Glutamatergic neuron (in vitro differentiated cells): ENCODE measurements around the gene FAM50A. TPM values are rescaled to one million over a fixed set of nuclear protein-coding genes. Genes with fewer than 3 reads are reported as not detected.

Experiments
- DNase-seq: peaks from one replicate; pipeline ENCODE4 v3.0.0; 2022
- H3K27ac Mint-ChIP-seq: one replicate; pipeline ENCODE4 v1.8.0; 2020; ENCODE audit warnings: mild to moderate bottlenecking, mixed read lengths, inconsistent platforms; ENCODE audit not compliant: unreplicated experiment
- H3K27me3 Mint-ChIP-seq: one replicate; pipeline ENCODE4 v1.8.0; 2020; ENCODE audit warnings: mild to moderate bottlenecking, moderate library complexity, mixed read lengths, inconsistent platforms; ENCODE audit not compliant: unreplicated experiment
- H3K36me3 Mint-ChIP-seq: one replicate; pipeline ENCODE4 v1.8.0; 2020; ENCODE audit warnings: mild to moderate bottlenecking, mixed read lengths, inconsistent platforms; ENCODE audit not compliant: unreplicated experiment
- H3K4me1 Mint-ChIP-seq: one replicate; pipeline ENCODE4 v1.8.0; 2020; ENCODE audit warnings: mild to moderate bottlenecking, low read depth, mixed read lengths, inconsistent platforms; ENCODE audit not compliant: unreplicated experiment
- H3K4me3 Mint-ChIP-seq: one replicate; pipeline ENCODE4 v1.8.0; 2020; ENCODE audit warnings: mild to moderate bottlenecking, mixed read lengths, inconsistent platforms; ENCODE audit not compliant: unreplicated experiment
- H3K9me3 Mint-ChIP-seq: one replicate; pipeline ENCODE4 v1.8.0; 2020; ENCODE audit warnings: mild to moderate bottlenecking, moderate library complexity, mixed read lengths, inconsistent platforms; ENCODE audit not compliant: unreplicated experiment
- CTCF ChIP-seq: fragments of 200-600 bp; sonication (generic); IDR thresholded peaks from one replicate; pipeline ENCODE4 v1.5.0; 2021; ENCODE audit not compliant: partially characterized antibody, unreplicated experiment
- total RNA-seq: library from RNA; stranded (reverse); fragmentation: NEBNext Ultra II Directional; extraction: Animal tissue kit (Norgen Biotek cat#: 25700); gene quantifications from one replicate; pipeline ENCODE4 v1.2.1, GENCODE V29; 2021; ENCODE audit not compliant: unreplicated experiment

The FAM50A gene
- total RNA-seq, 1 donor from 2014 or later = 125 TPM

GRCh38 chrX:154486396-154487207 lies 42.7 kb downstream of the FAM50A start, which contains the start of gene UBL4A:
Gene UBL4A, minus strand, starts transcription at chrX:154486615. Its CDS starts 31 bp downstream, at chrX:154486584.
- Mint-ChIP-seq H3K4me3 (peak within 1 kb of the TSS; percentile 74), H3K36me3 (no peaks in the 10 kb centered on the region), H3K27me3 (no peaks in the 10 kb centered on the region), H3K4me1 (no peaks in the 10 kb centered on the region), H3K27ac (no peak within 1 kb of the TSS), H3K9me3 (peaks cover 4% of the 10 kb centered on the region)
- TF ChIP-seq CTCF = no peak
- peak; percentile 55 for DNase-seq

DNA sequence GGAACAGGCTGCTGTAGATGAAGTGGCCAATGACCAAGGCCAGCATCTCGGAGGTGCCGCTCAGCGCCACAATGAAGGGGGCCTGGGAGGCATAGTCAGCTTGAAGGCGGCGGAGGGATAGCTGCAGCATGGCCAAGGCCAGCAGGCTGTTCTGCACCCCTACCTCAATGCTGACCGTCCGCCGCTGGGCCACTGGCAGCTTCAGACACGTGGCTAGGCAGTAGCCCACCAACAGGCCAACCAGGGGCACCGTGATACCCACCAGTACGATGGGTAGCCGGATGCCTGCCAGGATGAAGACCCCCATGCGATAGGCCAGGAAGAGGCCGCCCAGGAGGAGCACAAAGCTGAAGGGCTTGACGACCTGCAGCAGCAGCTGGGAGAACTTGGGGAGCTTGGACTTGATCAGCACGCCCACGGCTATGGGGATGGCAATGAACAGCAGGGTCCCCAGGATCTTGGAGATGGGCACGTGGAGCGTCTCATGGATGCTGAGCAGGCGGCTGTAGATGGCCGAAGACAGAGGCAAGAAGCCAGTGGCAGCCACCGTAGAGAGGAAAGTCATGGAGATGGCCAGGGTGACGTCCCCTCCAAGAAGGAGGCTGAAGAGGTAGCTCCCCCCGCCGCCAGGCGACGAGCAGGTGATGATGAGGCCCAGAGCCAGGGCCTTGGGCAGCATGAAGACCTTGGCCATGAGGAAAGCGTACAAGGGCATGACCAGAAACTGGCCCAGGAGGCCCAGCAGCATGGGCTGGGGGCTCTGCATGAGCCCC lies 43.8 kb downstream of the FAM50A start:
- Mint-ChIP-seq H3K36me3 (no peaks in the 10 kb centered on the region), H3K9me3 (peaks cover 4% of the 10 kb centered on the region), H3K4me1 (no peaks in the 10 kb centered on the region), H3K27me3 (no peaks in the 10 kb centered on the region), H3K4me3 (peak overlapping the region; percentile 74), H3K27ac (no peak overlapping the region)
- TF ChIP-seq CTCF = no peak
- no peak for DNase-seq

DNA sequence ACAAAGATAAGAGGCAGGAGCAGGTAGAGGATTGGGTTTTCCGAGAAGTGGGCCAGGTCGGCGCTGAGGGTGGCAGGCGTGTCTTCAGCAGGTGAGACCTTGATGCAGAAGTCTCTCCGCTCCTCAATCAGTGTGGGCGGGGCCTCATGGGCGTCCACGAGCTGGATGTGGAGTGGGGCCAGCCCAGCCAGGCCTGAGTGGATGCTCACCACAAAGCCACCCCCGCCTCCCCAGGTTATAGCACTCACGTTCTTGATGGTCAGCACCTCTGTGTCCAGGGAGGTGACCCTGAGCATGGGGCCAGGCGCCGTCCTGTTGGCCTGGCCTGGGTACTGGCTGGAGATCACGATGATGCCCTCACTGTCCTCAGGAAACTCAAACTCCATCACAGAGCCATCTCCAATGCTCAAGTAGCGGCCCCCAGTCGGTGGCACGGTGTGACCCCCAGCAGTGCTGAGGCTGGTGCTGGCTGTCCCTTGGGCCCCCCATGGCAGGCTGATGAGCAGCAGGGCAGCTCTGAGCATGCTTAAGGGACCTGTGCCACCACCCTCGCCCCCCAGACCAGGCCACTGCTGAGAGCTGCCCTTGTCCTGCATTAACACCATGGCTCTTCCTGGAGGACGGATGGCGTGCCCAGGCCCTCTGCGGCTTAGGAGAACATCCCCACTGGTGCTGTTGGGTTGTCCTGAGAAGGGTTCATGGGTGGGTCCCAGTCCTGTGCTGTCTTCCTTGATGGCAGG lies 44.6 kb downstream of the FAM50A start:
- Mint-ChIP-seq H3K36me3 (no peaks in the 10 kb centered on the region), H3K4me1 (no peaks in the 10 kb centered on the region), H3K27ac (no peak overlapping the region), H3K4me3 (no peak overlapping the region), H3K27me3 (no peaks in the 10 kb centered on the region), H3K9me3 (peaks cover 4% of the 10 kb centered on the region)
- TF ChIP-seq CTCF = no peak
- no peak for DNase-seq

DNA sequence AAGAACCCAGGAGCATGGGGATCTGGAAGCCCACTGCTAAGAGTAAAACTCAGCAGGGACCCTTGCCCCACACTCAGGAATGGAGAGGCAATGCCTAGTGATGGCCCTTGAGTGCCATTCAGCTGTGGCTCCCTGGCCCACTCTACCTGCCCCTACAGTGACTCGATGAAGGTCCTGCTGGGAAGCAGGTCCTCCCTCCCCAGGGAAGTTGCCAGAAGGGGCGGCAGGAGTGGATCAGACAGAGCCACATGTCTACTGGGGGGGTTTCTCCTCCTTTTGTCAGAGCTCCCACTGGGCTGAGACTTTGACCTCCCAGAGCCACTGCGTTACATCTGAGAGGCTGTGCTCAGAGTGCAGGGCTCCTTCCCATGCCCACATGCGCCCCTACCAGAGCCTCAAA lies 45.2 kb downstream of the FAM50A start:
- Mint-ChIP-seq H3K36me3 (no peaks in the 10 kb centered on the region), H3K4me3 (peak overlapping the region; percentile 85), H3K4me1 (no peaks in the 10 kb centered on the region), H3K27me3 (no peaks in the 10 kb centered on the region), H3K27ac (no peak overlapping the region), H3K9me3 (peaks cover 4% of the 10 kb centered on the region)
- no peak for DNase-seq
- TF ChIP-seq CTCF = no peak
